OCI-LY7 (cell line): ENCODE results near the gene ELP1. TPM values are rescaled to one million over a fixed set of nuclear protein-coding genes. Genes with fewer than 3 reads are reported as not detected.

Experiments used
- BruUV-seq: library from RNA; stranded (reverse); fragments of 400-500 nt; replicated peaks from 2 replicates; lab custom pipeline; 2021; lab: Mats Ljungman, UMichigan
- CTCF ChIA-PET: fragments of 300-600 bp; sonication (Branson Sonifier 250); formaldehyde crosslinking; loops from one replicate; lab custom pipeline; 2022; ENCODE audit warnings: antibody characterized with exemption; ENCODE audit not compliant: unreplicated experiment; lab: Charles Lee
- POLR2A ChIA-PET: fragments of 300-600 bp; sonication (Branson Sonifier 250); formaldehyde crosslinking; loops from one replicate; lab custom pipeline; 2022; ENCODE audit warnings: antibody characterized with exemption; lab: Charles Lee
- DNase-seq: peaks from one replicate; pipeline ENCODE4 v3.0.0-alpha.2; 2015; ENCODE audit warnings: low spot score
- H2AFZ ChIP-seq: fragments of 200-600 bp; sonication (generic), shearing (Covaris generic); 2 replicates; pipeline ENCODE4 v1.6.1; 2014; ENCODE audit warnings: mild to moderate bottlenecking, antibody characterized with exemption, low read length, moderate library complexity
- H3K27ac ChIP-seq: fragments of 200-600 bp; sonication (generic); 2 replicates; pipeline ENCODE4 v1.5.1; 2014; ENCODE audit warnings: mixed run types, low read depth, mild to moderate bottlenecking, moderate library complexity, low read length, inconsistent platforms; ENCODE audit not compliant: poor library complexity, severe bottlenecking
- H3K36me3 ChIP-seq: fragments of 200-600 bp; sonication (generic); 2 replicates; pipeline ENCODE4 v1.6.1; 2014; ENCODE audit warnings: mild to moderate bottlenecking, antibody characterized with exemption, low read length, moderate library complexity, mixed read lengths; ENCODE audit not compliant: insufficient read depth
- H3K4me1 ChIP-seq: fragments of 200-600 bp; sonication (generic); 2 replicates; pipeline ENCODE4 v1.5.1; 2014; ENCODE audit warnings: mild to moderate bottlenecking, low read length; ENCODE audit not compliant: insufficient read depth, poor library complexity, severe bottlenecking
- H3K4me2 ChIP-seq: fragments of 200-600 bp; sonication (generic); 2 replicates; pipeline ENCODE4 v1.6.1; 2014; ENCODE audit warnings: mild to moderate bottlenecking, low read length
- H3K4me3 ChIP-seq: fragments of 200-600 bp; sonication (generic); 2 replicates; pipeline ENCODE4 v1.5.1; 2014; ENCODE audit warnings: mild to moderate bottlenecking, low read depth, low read length; ENCODE audit not compliant: poor library complexity, severe bottlenecking
- H3K79me2 ChIP-seq: fragments of 200-600 bp; sonication (generic); 2 replicates; pipeline ENCODE4 v1.6.1; 2016; ENCODE audit warnings: low read depth, mild to moderate bottlenecking, low read length, moderate library complexity, mixed read lengths; ENCODE audit not compliant: insufficient read depth
- H3K9me2 ChIP-seq: fragments of 200-600 bp; sonication (generic); 2 replicates; pipeline ENCODE4 v1.6.1; 2016; ENCODE audit warnings: mild to moderate bottlenecking, low read length, mixed read lengths; ENCODE audit not compliant: insufficient read depth
- H3K9me3 ChIP-seq: fragments of 200-600 bp; sonication (generic); 2 replicates; pipeline ENCODE4 v1.6.1; 2014; ENCODE audit warnings: mild to moderate bottlenecking, mixed run types, low read length, mixed read lengths
- H4K20me1 ChIP-seq: fragments of 200-600 bp; sonication (generic); 2 replicates; pipeline ENCODE4 v1.6.1; 2014; ENCODE audit warnings: mild to moderate bottlenecking, antibody characterized with exemption, low read length, moderate library complexity, mixed read lengths; ENCODE audit not compliant: insufficient read depth
- CTCF ChIP-seq: fragments of 200-600 bp; sonication (generic); conservative IDR thresholded peaks from 2 replicates; pipeline ENCODE4 v1.5.1; 2014; ENCODE audit warnings: mild to moderate bottlenecking, antibody characterized with exemption, low read length, moderate library complexity, mixed read lengths
- EZH2phosphoT487 ChIP-seq: fragments of 200-600 bp; sonication (generic); IDR thresholded peaks from 2 replicates; pipeline ENCODE4 v1.6.1; 2018; ENCODE audit warnings: low read depth, borderline replicate concordance, mild to moderate bottlenecking, mixed run types, antibody characterized with exemption, low read length, moderate library complexity, mixed read lengths
- intact Hi-C: fragments of 100-400 bp; cut with micrococcal nuclease; formaldehyde crosslinking; loops from one replicate; pipeline ENCODE4 v1.10.0; 2022; ENCODE audit not compliant: unreplicated experiment
- total RNA-seq, 2 experiments: library from RNA; depleted of rRNA in 1 of 2; stranded (reverse); fragments of >200 nt in 1 of 2; shearing (Covaris generic) in 1 of 2; gene quantifications; 2 replicates each; pipeline ENCODE4 v1.2.3, GENCODE V29; 2014 to 2022

The ELP1 gene
- total RNA-seq, 2 experiments from 2014 or later: 33.3 to 42.0 TPM

- TF ChIP-seq EZH2phosphoT487: no peak
- TF ChIP-seq CTCF: no peak
- Histone ChIP-seq H4K20me1 (no peaks in the 10 kb centered on the region), H3K9me3 (no peaks in the 10 kb centered on the region), H3K79me2 (no peaks in the 10 kb centered on the region), H2AFZ (no peak overlapping the region), H3K4me2 (no peak overlapping the region), H3K27ac (no peak overlapping the region), H3K4me1 (no peaks in the 10 kb centered on the region), H3K9me2 (no peaks in the 10 kb centered on the region), H3K4me3 (no peak overlapping the region), H3K36me3 (peaks cover 97% of the 10 kb centered on the region)
- DNase-seq: no peak
- ChIA-PET POLR2A (interaction anchor here (1.5 kb wide), 1 partner anchor 17 kb away, joined by 3 read pairs; no protein-coding TSS in a partner anchor), CTCF (no interaction called here)
- intact Hi-C loops: no loop called here
- BruUV-seq: no TSS peak
Observed at GRCh38 chr9:108897324-108898096, 36.4 kb downstream of the ELP1 start.

- POLR2A ChIA-PET: interaction anchor here (0.6 kb wide), 1 partner anchor 48 kb away, joined by 3 read pairs; no protein-coding TSS in a partner anchor
- Histone ChIP-seq H3K27ac (no peak overlapping the region), H3K4me3 (no peak overlapping the region), H2AFZ (no peak overlapping the region), H3K9me2 (no peaks in the 10 kb centered on the region), H3K36me3 (peaks cover 98% of the 10 kb centered on the region), H3K79me2 (no peaks in the 10 kb centered on the region), H3K9me3 (no peaks in the 10 kb centered on the region), H3K4me2 (no peak overlapping the region), H4K20me1 (no peaks in the 10 kb centered on the region), H3K4me1 (no peaks in the 10 kb centered on the region)
- DNase-seq: no peak
- TF ChIP-seq EZH2phosphoT487 (no peak), CTCF (no peak)
- CTCF ChIA-PET: no interaction called here
- BruUV-seq: no TSS peak
- intact Hi-C loops: no loop called here
Observed at GRCh38 chr9:108894225-108894997, 39.5 kb downstream of the ELP1 start.
